Immature natural killer cell (primary cell): ENCODE results near the gene GATAD1. TPM values are rescaled to one million over a fixed set of nuclear protein-coding genes. Genes with fewer than 3 reads are reported as not detected.
"Not testable (repeated sequence)": the region's sequence is repeated elsewhere in the genome, so short reads cannot be mapped to it uniquely, and the experiment has no call there.

Experiments used
- DNase-seq, 3 donors: peaks; one replicate each; pipeline ENCODE4 v3.0.0; 2022; ENCODE audit warnings: mixed read lengths in 1 of 3
- H3K27ac Mint-ChIP-seq, 6 donors: one replicate each; pipeline ENCODE4 v1.8.0; 2020; ENCODE audit warnings: mixed read lengths in 6 of 6, mild to moderate bottlenecking in 5 of 6, inconsistent platforms in 4 of 6, moderate library complexity in 3 of 6
- H3K27me3 Mint-ChIP-seq, 3 donors: one replicate each; pipeline ENCODE4 v1.8.0; 2020 to 2021; ENCODE audit warnings: low read depth in 3 of 3, mild to moderate bottlenecking in 3 of 3, mixed read lengths in 3 of 3, moderate library complexity in 3 of 3, inconsistent platforms in 1 of 3
- H3K36me3 Mint-ChIP-seq, 3 donors: one replicate each; pipeline ENCODE4 v1.8.0; 2020; ENCODE audit warnings: mixed read lengths in 3 of 3, inconsistent platforms in 2 of 3, mild to moderate bottlenecking in 2 of 3
- H3K4me1 Mint-ChIP-seq, 2 donors: one replicate each; pipeline ENCODE4 v1.8.0; 2020; ENCODE audit warnings: inconsistent platforms in 2 of 2, mild to moderate bottlenecking in 2 of 2, mixed read lengths in 2 of 2, moderate library complexity in 1 of 2
- H3K4me3 Mint-ChIP-seq, 5 donors: one replicate each; pipeline ENCODE4 v1.8.0; 2020; ENCODE audit warnings: mild to moderate bottlenecking in 5 of 5, mixed read lengths in 5 of 5, inconsistent platforms in 3 of 5, moderate library complexity in 3 of 5
- H3K9me3 Mint-ChIP-seq, 6 donors: one replicate each; pipeline ENCODE4 v1.8.0; 2020; ENCODE audit warnings: mild to moderate bottlenecking in 6 of 6, mixed read lengths in 6 of 6, inconsistent platforms in 4 of 6, moderate library complexity in 3 of 6
- polyA plus RNA-seq, 3 donors: library from polyadenylated mRNA; unstranded; fragments of 300-500 nt; fragmentation: Illumina TruSeq; gene quantifications; one replicate each; pipeline ENCODE4 v1.2.3, GENCODE V29; 2021

The GATAD1 gene
- polyA plus RNA-seq, 3 donors from 2014 or later = 9.3 to 15.0 (median 12.2) TPM

- H3K36me3 Mint-ChIP-seq, H3K9me3 Mint-ChIP-seq, H3K4me3 Mint-ChIP-seq, H3K27ac Mint-ChIP-seq, H3K27me3 Mint-ChIP-seq, H3K4me1 Mint-ChIP-seq, DNase-seq: not testable (repeated sequence)
These were observed 31.9 kb downstream of the GATAD1 start for GRCh38 chr7:92479146-92479545.

DNA sequence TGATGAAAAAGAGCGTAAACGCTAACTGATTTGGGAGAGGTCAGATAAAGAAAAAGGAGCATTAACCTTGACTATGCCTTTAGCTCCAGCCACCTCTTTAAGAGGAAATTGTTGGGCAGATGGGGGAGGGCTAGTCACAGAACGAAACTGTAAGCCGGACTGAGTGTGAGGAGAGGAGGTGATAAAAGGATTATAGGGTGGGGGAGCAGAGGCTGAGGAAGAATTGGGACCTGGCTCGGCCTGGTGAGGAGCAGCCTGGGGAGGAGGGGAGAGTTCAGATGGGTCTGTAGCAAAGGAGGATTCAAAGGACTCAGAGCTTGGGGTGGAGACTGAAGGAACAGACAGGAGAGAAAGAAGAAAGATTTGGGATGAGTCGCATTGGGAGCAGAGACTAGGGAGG is 36.3 kb downstream of the GATAD1 start:
- not testable (repeated sequence) for H3K4me1 Mint-ChIP-seq, H3K4me3 Mint-ChIP-seq, DNase-seq, H3K27me3 Mint-ChIP-seq, H3K27ac Mint-ChIP-seq, H3K9me3 Mint-ChIP-seq, H3K36me3 Mint-ChIP-seq

GRCh38 chr7:92484226-92484625 is 36.9 kb downstream of the GATAD1 start:
- not testable (repeated sequence) for H3K4me3 Mint-ChIP-seq, H3K27ac Mint-ChIP-seq, H3K27me3 Mint-ChIP-seq, DNase-seq, H3K4me1 Mint-ChIP-seq, H3K9me3 Mint-ChIP-seq
- H3K36me3 Mint-ChIP-seq = peaks cover 5 to 12% (median 11%) of the 10 kb centered on the region in 3 donors

- Mint-ChIP-seq H3K4me1 (no peaks in the 10 kb centered on the region), H3K27ac (no peak overlapping the region), H3K36me3 (peaks cover 11 to 17% (median 13%) of the 10 kb centered on the region in 3 donors), H3K9me3 (no peaks in the 10 kb centered on the region), H3K27me3 (no peaks in the 10 kb centered on the region), H3K4me3 (no peak overlapping the region)
- DNase-seq = no peak
These were observed 38.1 kb downstream of the GATAD1 start for GRCh38 chr7:92485267-92485892.

DNA sequence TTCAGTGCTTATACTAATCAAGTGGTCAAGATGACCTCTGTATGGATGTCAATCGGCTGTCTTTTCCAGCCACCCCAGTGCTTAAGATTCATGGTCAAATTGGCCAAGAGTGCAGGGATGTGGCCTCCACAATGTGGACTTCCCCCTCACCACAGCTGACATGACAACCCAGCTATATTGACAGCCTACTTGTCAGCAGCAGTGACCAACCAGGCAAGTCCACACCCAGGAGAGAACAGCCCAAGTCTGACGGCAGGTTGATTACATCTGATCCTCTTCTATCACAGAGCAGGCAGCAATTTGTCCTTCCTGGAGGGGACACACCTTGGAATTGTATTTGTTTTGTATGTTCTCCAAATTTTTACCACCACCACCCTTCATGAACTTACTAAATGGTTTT is 38.7 kb downstream of the GATAD1 start:
- no peaks in the 10 kb centered on the region for H3K9me3 Mint-ChIP-seq
- no peak overlapping the region for H3K4me3 Mint-ChIP-seq
- H3K27me3 Mint-ChIP-seq = no peaks in the 10 kb centered on the region
- peak overlapping the region in 1 of 6 donors; percentile 7 for H3K27ac Mint-ChIP-seq
- no peak for DNase-seq
- peaks cover 11 to 21% (median 14%) of the 10 kb centered on the region in 3 donors for H3K36me3 Mint-ChIP-seq
- H3K4me1 Mint-ChIP-seq = no peaks in the 10 kb centered on the region

DNA sequence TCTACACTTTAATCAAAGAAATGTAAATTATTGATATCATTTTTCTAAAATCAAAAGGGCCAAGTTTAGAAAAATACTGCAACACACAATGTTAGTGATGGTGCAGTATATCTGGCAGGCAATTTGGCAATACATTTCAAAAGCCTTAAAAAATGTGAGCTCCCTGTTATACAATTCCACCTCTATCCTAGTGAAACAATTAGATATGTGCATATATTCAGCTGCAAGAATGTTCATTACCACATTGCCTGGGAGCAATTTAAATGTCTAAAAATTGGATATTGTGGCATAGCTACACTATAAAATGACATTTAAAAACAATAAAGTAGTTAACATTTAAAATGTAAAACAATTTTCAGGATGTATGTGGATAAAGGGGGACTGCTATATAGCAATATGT is 40.5 kb downstream of the GATAD1 start:
- no peak for DNase-seq
- no peak overlapping the region for H3K27ac Mint-ChIP-seq
- H3K9me3 Mint-ChIP-seq = no peaks in the 10 kb centered on the region

DNA sequence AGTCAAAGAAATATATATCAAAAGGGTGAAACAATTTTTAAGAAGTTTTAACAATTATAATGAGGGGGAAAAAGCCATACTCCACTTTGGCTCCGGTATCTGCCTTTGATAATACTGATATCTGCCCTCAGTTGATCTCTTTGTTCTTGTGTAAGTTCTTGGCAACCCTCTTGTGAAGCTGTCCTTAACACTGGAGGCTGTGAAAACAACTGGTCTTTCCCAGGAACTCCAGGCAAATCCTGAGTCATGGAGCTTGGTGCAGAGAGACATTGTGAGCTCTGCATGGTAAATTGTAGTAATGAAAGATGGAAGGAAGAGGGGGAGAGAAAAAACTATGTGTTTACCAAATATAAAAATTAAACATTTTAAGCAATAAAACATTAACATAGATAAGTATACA is 42.4 kb downstream of the GATAD1 start:
- no peak overlapping the region for H3K27ac Mint-ChIP-seq
- H3K4me1 Mint-ChIP-seq = no peaks in the 10 kb centered on the region
- DNase-seq = no peak
- H3K27me3 Mint-ChIP-seq = no peaks in the 10 kb centered on the region
- H3K9me3 Mint-ChIP-seq = no peaks in the 10 kb centered on the region
- H3K4me3 Mint-ChIP-seq = no peak overlapping the region
- peaks cover 15 to 42% (median 24%) of the 10 kb centered on the region in 3 donors for H3K36me3 Mint-ChIP-seq

More for the DNA sequence above, 40.5 kb downstream of the GATAD1 start:
- no peaks in the 10 kb centered on the region for H3K27me3 Mint-ChIP-seq
- peaks cover 11 to 33% (median 21%) of the 10 kb centered on the region in 3 donors for H3K36me3 Mint-ChIP-seq
- H3K4me1 Mint-ChIP-seq = no peaks in the 10 kb centered on the region
- H3K4me3 Mint-ChIP-seq = no peak overlapping the region

DNA sequence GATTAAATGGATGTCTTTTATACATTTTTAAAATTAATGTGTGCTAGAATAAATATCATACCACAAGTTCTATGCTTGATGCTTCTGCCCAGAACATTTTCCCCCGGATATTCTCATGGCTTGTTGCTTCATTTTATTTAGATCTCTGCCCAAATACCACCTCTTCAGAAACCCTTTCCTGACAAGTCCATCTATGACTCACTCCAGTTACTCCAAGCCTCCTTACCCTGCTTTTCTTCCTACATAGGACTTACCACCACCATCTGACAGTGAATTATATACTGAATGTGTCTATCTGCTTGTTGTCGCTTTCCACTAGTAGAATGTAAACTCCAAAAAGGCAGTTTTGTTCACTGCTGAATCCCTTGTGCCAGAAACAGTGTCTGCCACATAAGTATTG is 49.6 kb downstream of the GATAD1 start:
- Mint-ChIP-seq H3K4me3 (no peak overlapping the region), H3K36me3 (peaks cover 24 to 48% (median 36%) of the 10 kb centered on the region in 3 donors), H3K4me1 (no peaks in the 10 kb centered on the region), H3K27ac (no peak overlapping the region), H3K27me3 (no peaks in the 10 kb centered on the region), H3K9me3 (no peaks in the 10 kb centered on the region)
- no peak for DNase-seq

- DNase-seq = no peak
- Mint-ChIP-seq H3K27ac (no peak overlapping the region), H3K4me1 (no peaks in the 10 kb centered on the region), H3K4me3 (no peak overlapping the region), H3K27me3 (no peaks in the 10 kb centered on the region), H3K36me3 (peaks cover 20 to 46% (median 36%) of the 10 kb centered on the region in 3 donors), H3K9me3 (no peaks in the 10 kb centered on the region)
These were observed 51.3 kb downstream of the GATAD1 start for GRCh38 chr7:92498557-92498956.

DNA sequence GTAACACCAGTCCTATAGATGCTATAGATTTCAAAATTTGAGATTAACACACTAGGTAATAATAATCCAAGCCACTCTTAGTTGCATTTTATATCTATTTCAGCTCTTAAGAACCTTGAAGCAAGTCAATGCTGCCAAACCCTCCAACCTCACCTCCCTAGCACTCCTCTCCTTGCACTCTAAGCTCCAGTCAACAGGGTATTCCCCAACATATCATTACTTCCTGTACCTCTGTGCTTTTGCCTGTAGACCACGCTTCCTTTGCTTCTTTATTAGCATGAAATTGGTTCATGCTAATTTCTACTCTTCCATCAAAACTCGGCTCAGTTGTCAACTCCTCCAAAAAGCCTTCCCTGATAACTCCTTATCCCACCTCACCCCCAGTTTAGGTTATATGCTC is 56.5 kb downstream of the GATAD1 start:
- H3K9me3 Mint-ChIP-seq = no peaks in the 10 kb centered on the region
- no peak overlapping the region for H3K27ac Mint-ChIP-seq
- no peaks in the 10 kb centered on the region for H3K4me1 Mint-ChIP-seq
- no peak overlapping the region for H3K4me3 Mint-ChIP-seq
- H3K27me3 Mint-ChIP-seq = no peaks in the 10 kb centered on the region
- peaks cover 22 to 50% (median 30%) of the 10 kb centered on the region in 3 donors for H3K36me3 Mint-ChIP-seq
- no peak for DNase-seq

- no peak overlapping the region for H3K27ac Mint-ChIP-seq
- H3K36me3 Mint-ChIP-seq = peaks cover 26 to 50% (median 29%) of the 10 kb centered on the region in 3 donors
- no peak overlapping the region for H3K4me3 Mint-ChIP-seq
- no peak for DNase-seq
- H3K27me3 Mint-ChIP-seq = no peaks in the 10 kb centered on the region
- no peaks in the 10 kb centered on the region for H3K4me1 Mint-ChIP-seq
- no peaks in the 10 kb centered on the region for H3K9me3 Mint-ChIP-seq
These were observed 57.3 kb downstream of the GATAD1 start for GRCh38 chr7:92504563-92504962.

GRCh38 chr7:92506363-92506762 is 59.1 kb downstream of the GATAD1 start:
- Mint-ChIP-seq H3K9me3 (no peaks in the 10 kb centered on the region), H3K4me3 (no peak overlapping the region), H3K27ac (no peak overlapping the region), H3K27me3 (no peaks in the 10 kb centered on the region), H3K4me1 (no peaks in the 10 kb centered on the region), H3K36me3 (peaks cover 17 to 37% (median 18%) of the 10 kb centered on the region in 3 donors)
- DNase-seq = no peak

- Mint-ChIP-seq H3K36me3 (peaks cover 18 to 35% (median 28%) of the 10 kb centered on the region in 3 donors), H3K4me1 (no peaks in the 10 kb centered on the region), H3K4me3 (no peak overlapping the region), H3K9me3 (no peaks in the 10 kb centered on the region), H3K27ac (no peak overlapping the region), H3K27me3 (no peaks in the 10 kb centered on the region)
- DNase-seq = no peak
These were observed 61.7 kb downstream of the GATAD1 start for GRCh38 chr7:92508946-92509345.
